ENCODE data around the gene ABCB10.
"Not testable (repeated sequence)": the region's sequence is repeated elsewhere in the genome, so short reads cannot be mapped to it uniquely, and the experiment has no call there.

Gene ABCB10

GRCh38 chr1:229531326-229531725 is 27.2 kb downstream of the ABCB10 start:
- no peak for FAIRE-seq

DNA sequence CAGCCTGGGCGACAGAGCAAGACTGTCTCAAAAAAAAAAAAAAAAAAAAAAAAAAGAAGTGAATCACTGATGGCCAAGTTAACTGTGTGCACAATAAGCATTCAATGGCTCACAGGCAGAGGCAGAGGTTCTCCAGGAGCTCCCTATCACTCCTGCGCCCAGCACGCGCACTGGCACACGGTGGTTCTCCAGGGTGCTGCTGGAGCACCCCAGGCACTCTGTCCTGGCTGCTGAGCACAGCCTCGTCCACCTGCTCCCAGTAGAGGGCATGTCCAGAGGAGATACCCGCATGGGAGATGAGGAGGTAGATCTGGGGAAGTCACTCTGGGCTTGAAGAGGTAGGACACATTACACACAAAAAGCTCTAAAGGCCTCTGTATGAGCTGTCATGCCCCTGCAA is 28.9 kb downstream of the ABCB10 start:
- FAIRE-seq, result no peak

- no peak for FAIRE-seq
These were observed 31.8 kb downstream of the ABCB10 start for GRCh38 chr1:229526695-229527094.

GRCh38 chr1:229523052-229523451 is 35.5 kb downstream of the ABCB10 start:
- no peak for FAIRE-seq

GRCh38 chr1:229514578-229515275 is 43.8 kb downstream of the ABCB10 start:
- FAIRE-seq, result peak; percentile 93

DNA sequence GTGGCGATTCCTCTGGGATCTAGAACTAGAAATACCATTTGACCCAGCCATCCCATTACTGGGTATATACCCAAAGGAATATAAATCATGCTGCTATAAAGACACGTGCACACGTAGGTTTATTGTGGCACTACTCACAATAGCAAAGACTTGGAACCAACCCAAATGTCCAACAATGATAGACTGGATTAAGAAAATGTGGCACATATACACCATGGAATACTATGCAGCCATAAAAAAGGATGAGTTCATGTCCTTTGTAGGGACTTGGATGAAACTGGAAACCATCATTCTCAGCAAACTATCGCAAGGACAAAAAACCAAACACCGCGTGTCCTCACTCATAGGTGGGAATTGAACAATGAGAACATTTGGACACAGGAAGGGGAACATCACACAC is 46.9 kb downstream of the ABCB10 start:
- FAIRE-seq, result not testable (repeated sequence)

DNA sequence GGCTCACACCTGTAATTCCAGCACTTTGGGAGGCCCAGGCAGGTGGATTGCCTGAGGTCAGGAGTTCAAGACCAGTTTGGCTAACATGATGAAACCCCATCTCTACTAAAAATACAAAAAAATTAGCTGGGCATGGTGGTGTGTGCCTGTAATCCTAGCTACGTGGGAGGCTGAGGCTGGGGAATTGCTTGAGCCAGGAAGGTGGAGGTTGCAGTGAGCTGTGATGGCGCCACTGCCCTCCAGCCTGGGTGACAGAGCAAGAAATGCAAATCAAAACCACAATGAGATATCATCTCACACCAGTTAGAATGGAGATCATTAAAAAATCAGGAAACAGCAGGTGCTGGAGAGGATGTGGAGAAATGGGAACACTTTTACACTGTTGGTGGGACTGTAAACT is 47.3 kb downstream of the ABCB10 start:
- not testable (repeated sequence) for FAIRE-seq

DNA sequence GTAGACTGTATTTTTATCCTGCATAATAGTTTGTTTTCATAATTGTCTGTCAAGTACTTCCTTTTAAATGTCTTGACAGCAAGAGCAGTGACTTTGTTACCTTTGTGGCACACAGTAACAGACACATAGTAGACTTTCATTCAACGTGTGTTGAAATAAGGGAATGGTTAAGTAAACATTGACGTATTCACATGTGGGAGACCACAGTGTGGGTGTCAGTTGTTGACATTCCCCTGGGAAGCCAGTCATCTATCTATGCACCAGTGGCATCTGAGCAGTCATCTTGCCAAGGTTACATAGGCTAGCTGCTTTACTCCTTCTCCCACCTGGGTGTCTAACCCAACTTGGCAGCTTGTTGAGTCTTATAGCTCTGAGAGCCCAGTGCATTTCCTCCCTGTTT is 48.9 kb downstream of the ABCB10 start:
- FAIRE-seq, result no peak

GRCh38 chr1:229508823-229509337 is 49.6 kb downstream of the ABCB10 start:
- no peak for FAIRE-seq

DNA sequence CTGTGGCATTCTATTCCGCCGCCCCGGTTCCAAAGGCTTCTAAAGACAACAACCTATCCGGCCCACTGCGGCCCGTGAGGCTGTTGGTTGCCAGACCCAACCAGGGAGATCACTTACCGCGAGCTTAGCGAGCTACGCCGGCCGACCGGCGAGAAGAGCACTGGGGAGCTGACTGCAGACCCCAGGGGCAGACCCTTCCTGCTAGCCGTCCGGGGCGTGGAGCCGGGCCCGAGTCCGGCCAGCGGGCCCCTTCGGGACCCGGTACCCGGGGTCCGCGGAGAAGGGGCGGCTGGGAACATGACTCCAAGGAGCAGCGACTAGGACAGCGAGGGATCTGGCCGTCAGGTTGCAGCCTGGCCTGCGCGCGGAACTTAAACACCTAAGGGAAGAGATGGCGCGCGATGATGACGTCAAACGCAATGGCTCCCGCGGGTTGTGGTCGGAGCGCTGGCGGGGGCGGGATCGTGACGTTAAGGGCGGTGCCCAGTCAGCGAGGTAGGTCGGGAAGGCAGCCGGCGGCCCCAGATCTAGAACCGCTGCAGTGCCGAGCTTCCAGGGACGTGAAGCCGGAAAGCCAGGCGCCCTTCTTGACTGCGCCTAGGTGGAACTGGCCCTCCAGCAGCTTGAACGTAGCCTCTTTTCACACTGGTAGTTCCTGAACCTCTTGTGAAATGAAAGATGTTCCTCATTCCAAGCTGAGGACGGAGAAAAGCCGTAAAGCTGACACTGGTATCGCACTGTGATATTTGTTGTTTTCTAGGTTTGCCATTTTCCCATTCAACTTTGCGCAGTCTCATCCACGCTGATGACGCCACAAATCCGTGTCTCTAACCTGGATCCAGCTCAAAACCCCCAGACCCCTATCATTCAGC is 50.3 kb downstream of the ABCB10 start, which contains the start of gene NUP133:
TSS of gene NUP133 (minus strand) at position 391 of the 872 bp plus-strand sequence. CDS start at position 299, 92 bp downstream.
- FAIRE-seq, result peak; percentile 46

DNA sequence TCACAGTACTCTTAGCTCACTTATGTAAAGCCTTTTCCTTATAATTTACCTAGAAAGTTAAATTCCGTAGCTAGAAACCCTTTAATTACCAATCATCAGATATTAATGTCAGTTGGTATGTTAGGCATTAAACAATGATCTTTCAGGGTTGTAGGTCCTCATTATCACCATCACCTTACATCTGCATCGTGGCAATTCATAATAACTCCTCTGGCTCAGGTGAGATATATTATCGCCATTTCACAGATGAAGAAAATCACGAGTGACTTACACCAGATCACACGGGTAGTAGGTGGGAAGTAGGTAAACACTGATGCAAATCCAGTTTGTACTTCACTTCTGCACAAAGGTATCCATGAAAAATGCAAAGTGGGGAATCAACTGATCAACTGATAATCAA is 51.0 kb downstream of the ABCB10 start:
- no peak for FAIRE-seq

DNA sequence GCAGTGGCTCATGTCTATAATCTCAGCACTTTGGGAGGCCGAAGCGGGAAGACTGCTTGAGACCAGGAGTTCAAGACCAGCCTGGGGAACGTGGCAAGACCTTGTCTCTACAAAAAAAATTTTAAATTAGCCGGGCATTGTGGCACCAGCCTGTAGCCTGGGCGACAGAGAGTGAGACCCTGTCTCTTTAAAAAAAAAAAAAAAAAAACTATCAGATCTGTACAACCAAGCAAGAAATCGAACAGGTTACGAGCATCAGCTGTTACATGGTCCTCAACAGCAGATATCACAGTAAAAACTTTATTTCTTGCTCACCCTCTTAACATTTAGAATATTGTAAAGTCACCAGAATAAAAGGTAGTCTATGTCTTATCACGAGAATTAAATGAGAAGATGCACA is 51.9 kb downstream of the ABCB10 start:
- no peak for FAIRE-seq

- FAIRE-seq, result no peak
These were observed 62.7 kb downstream of the ABCB10 start for GRCh38 chr1:229495782-229496181.

DNA sequence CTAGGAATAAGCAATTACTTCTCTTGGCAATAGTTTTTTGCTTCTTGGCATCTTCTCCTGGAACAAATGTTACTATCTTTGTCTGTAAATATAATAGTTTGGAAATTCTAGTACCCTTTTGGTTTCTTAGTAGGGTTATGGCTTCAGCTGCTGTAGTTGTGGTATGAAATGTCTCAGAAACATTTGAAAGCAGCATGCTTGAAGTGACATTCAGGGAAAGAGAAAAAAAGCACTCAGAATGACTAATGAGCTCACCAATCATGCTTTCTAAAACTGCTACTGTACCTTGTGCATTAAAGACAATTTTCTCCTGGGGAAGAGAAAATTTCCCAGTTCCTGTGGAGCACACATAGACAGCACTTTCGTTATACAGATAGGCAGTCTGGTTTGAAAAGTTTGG is 71.3 kb downstream of the ABCB10 start:
- FAIRE-seq, result no peak

DNA sequence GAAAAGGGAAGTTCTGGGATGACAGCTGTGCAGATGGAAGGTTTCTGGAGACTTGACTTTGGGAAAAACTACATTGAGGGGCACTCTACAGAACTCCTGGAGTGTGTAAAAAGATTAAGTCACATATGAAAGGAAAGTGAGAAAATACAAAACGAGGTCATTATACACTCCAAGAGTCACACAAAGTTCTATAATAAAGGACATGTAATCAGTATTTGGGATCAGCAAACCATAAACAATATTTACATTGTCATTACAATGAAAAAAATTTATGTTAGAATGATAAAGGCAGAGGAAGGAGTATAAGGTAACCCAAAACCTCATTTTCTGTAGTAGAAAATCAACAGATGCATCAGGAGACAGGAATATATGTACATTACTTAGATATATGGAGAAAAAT is 73.2 kb downstream of the ABCB10 start:
- no peak for FAIRE-seq

- no peak for FAIRE-seq
These were observed 76.0 kb downstream of the ABCB10 start for GRCh38 chr1:229482511-229482910.

GRCh38 chr1:229480495-229480894 is 78.0 kb downstream of the ABCB10 start:
- FAIRE-seq, result no peak

GRCh38 chr1:229479660-229480399 is 78.7 kb downstream of the ABCB10 start:
- FAIRE-seq, result no peak

DNA sequence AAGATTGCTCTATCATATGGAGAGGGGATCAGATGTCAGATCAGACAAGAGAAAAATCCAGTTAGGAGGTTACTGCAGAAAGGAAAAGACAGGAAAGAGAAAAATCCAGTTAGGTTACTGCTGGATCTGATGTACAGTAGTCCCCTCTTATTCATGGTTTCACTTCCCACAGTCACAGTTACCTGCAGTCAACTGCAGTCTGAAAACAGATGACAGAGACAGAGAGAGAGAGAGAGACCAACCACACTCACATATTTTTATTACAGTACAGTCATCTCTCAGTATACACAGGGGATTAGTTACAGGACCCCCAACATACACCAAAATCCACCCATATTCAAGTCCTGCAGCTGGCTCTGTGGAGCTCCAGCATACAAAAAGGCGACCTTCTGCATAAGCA is 79.7 kb downstream of the ABCB10 start:
- no peak for FAIRE-seq

DNA sequence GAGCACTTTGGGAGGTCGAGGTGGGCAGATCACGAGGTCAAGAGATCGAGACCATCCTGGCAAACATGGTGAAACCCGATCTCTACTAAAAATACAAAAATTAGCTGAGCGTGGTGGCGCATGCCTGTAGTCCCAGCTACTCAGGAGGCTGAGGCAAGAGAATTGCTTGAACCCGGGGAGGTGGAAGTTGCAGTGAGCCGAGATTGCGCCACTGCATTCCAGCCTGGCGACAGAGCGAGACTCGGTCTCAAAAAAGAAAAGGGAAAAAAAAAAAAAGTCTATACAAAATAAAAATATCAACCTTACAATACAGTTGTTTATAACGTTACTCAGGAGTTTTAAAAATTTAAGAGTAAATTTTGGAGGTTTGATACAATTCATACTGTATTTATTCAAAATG is 82.6 kb downstream of the ABCB10 start:
- not testable (repeated sequence) for FAIRE-seq

DNA sequence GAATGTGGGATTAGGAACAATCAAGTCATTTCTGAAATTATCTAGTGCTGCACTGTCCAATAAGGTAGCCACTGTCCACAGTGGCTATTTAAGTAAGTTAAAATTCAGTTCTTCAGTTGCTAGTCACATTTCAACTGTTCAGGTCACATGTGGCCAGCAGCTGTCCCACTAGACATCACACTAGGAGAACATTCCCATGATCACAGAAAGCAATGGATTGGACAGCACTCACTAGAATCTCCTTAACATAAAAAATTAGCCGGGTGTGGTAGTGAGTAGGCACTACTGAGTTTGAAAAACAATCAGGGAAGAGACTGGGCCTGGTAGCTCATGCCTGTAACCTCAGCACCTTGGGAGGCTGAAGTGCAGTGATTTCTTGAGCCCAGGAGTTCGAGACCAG is 84.0 kb downstream of the ABCB10 start:
- FAIRE-seq, result no peak

DNA sequence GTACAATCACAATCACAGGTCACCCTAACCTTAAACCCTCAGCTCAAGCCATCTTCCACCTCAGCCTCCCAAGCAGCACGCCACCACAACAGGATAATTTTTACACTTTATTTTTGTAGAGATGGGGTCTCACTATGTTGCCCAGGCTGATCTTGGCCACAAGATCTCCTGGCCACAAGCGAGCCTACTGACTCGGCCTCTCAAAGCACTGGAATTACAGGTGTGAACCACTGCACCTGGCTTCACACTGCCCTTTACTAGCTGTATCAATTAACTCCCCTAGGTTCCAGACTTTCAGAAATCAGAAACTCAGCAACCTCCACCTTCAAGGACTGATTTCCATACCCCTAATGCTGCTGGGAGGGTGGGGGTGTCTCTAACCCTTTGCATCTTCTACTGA is 87.3 kb downstream of the ABCB10 start:
- FAIRE-seq, result no peak

DNA sequence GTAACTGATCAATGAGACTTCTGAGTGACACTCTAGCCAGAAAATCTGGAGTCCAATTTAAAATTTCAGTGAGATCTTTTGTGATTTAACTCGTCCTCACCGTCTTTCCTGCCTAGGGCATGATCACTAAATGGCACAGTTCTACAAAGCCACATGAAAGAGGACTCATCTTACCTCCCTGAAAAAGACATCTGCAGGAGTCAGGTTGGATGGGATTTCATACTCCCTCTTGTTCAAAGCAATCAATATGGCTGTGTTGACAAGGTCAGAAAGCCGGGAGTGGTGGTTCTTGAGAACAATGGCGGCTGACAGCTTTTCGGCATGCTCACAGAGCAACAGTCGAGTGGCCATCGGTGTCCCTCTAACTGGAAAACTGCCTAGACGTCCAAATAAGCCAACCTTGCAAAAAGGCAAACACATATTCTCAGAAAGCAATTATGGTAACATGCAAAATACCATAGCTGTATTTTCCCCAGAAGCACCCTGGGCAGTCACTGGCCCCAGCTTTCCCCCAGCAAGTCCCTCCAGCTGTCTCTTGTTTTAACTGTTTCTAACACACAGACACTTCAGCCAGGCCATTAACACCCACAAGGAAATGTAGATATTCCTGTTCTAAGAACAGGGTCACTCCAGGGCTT is 88.0 kb downstream of the ABCB10 start:
- FAIRE-seq, result no peak

All from A204.1 (cell line).